ENCODE measurements around the gene GAB4.

The GAB4 gene

GRCh38 chr22:16922706-16923105, 85.3 kb downstream of the GAB4 start:
- no peaks in the 10 kb centered on the region for H3K36me3 ChIP-seq (ENCODE audit: insufficient read depth, low read length)
- no peaks in the 10 kb centered on the region for H3F3A ChIP-seq (ENCODE audit: low read depth)
- H3K27me3 ChIP-seq (ENCODE audit: insufficient read depth, low read length, poor library complexity, severe bottlenecking): no peaks in the 10 kb centered on the region
- no peak overlapping the region for H2AFZ ChIP-seq (ENCODE audit: low read length)
- peak overlapping the region; percentile 19 for H3K4me2 ChIP-seq (ENCODE audit: low read depth, low read length, poor library complexity, severe bottlenecking)
- H4K20me1 ChIP-seq (ENCODE audit: insufficient read depth, low read length, poor library complexity, severe bottlenecking): no peaks in the 10 kb centered on the region
- no peak overlapping the region for H3K9ac ChIP-seq (ENCODE audit: low read depth, low read length, poor library complexity, severe bottlenecking)
- H3K4me3 ChIP-seq (ENCODE audit: low read length, poor library complexity, severe bottlenecking): no peak overlapping the region
- H3K4me1 ChIP-seq (ENCODE audit: insufficient read depth, low read length, poor library complexity, severe bottlenecking): peaks cover 15% of the 10 kb centered on the region
- no peaks in the 10 kb centered on the region; the same call in 1 of the 2 replicates for H3K9me3 ChIP-seq (ENCODE audit: insufficient read depth, low read depth, low read length)
- H3K9me2 ChIP-seq (replicated peaks; ENCODE audit: low read depth, low read length): no peaks in the 10 kb centered on the region
- TF ChIP-seq EZH2phosphoT487 (IDR thresholded peaks at IDR 0.05; ENCODE audit: borderline replicate concordance) (no peak), CTCF (conservative IDR thresholded peaks at IDR 0.05; ENCODE audit: low read length) (no peak)
- no peaks in the 10 kb centered on the region for H3K79me2 ChIP-seq (ENCODE audit: insufficient read depth, low read length)

GRCh38 chr22:16922076-16922475, 85.9 kb downstream of the GAB4 start:
- Histone ChIP-seq H3K4me2 (ENCODE audit: low read depth, low read length, poor library complexity, severe bottlenecking) (peak overlapping the region; percentile 19), H3F3A (ENCODE audit: low read depth) (no peaks in the 10 kb centered on the region), H3K9me3 (ENCODE audit: insufficient read depth, low read depth, low read length) (no peaks in the 10 kb centered on the region; the same call in 1 of the 2 replicates), H3K9me2 (replicated peaks; ENCODE audit: low read depth, low read length) (no peaks in the 10 kb centered on the region), H3K4me3 (ENCODE audit: low read length, poor library complexity, severe bottlenecking) (no peak overlapping the region), H3K36me3 (ENCODE audit: insufficient read depth, low read length) (no peaks in the 10 kb centered on the region), H3K9ac (ENCODE audit: low read depth, low read length, poor library complexity, severe bottlenecking) (no peak overlapping the region), H3K27me3 (ENCODE audit: insufficient read depth, low read length, poor library complexity, severe bottlenecking) (no peaks in the 10 kb centered on the region), H3K4me1 (ENCODE audit: insufficient read depth, low read length, poor library complexity, severe bottlenecking) (peaks cover 21% of the 10 kb centered on the region), H2AFZ (ENCODE audit: low read length) (no peak overlapping the region), H3K79me2 (ENCODE audit: insufficient read depth, low read length) (no peaks in the 10 kb centered on the region), H4K20me1 (ENCODE audit: insufficient read depth, low read length, poor library complexity, severe bottlenecking) (no peaks in the 10 kb centered on the region)
- no peak for TF ChIP-seq EZH2phosphoT487 (IDR thresholded peaks at IDR 0.05; ENCODE audit: borderline replicate concordance)
- no peak for TF ChIP-seq CTCF (conservative IDR thresholded peaks at IDR 0.05; ENCODE audit: low read length)

- H3K9me2 ChIP-seq (replicated peaks; ENCODE audit: low read depth, low read length): no peaks in the 10 kb centered on the region
- H3K9me3 ChIP-seq (ENCODE audit: insufficient read depth, low read depth, low read length): no peaks in the 10 kb centered on the region
- H3F3A ChIP-seq (ENCODE audit: low read depth): no peaks in the 10 kb centered on the region
- H3K36me3 ChIP-seq (ENCODE audit: insufficient read depth, low read length): no peaks in the 10 kb centered on the region
- peak overlapping the region; percentile 63 for H2AFZ ChIP-seq (ENCODE audit: low read length)
- no peak overlapping the region for H3K4me3 ChIP-seq (ENCODE audit: low read length, poor library complexity, severe bottlenecking)
- H3K4me1 ChIP-seq (ENCODE audit: insufficient read depth, low read length, poor library complexity, severe bottlenecking): peaks cover 48% of the 10 kb centered on the region
- H3K79me2 ChIP-seq (ENCODE audit: insufficient read depth, low read length): no peaks in the 10 kb centered on the region
- no peaks in the 10 kb centered on the region for H3K27me3 ChIP-seq (ENCODE audit: insufficient read depth, low read length, poor library complexity, severe bottlenecking)
- TF ChIP-seq EZH2phosphoT487 (IDR thresholded peaks at IDR 0.05; ENCODE audit: borderline replicate concordance) (no peak), CTCF (conservative IDR thresholded peaks at IDR 0.05; ENCODE audit: low read length) (peak; percentile 93)
- no peak overlapping the region for H3K9ac ChIP-seq (ENCODE audit: low read depth, low read length, poor library complexity, severe bottlenecking)
- no peaks in the 10 kb centered on the region for H4K20me1 ChIP-seq (ENCODE audit: insufficient read depth, low read length, poor library complexity, severe bottlenecking)
- peak overlapping the region; percentile 19 for H3K4me2 ChIP-seq (ENCODE audit: low read depth, low read length, poor library complexity, severe bottlenecking)
Observed at GRCh38 chr22:16917144-16918003, 90.6 kb downstream of the GAB4 start.
